ENCODE data around the gene TUBB4A.

The TUBB4A gene

GRCh38 chr19:6473647-6474046 is 28.5 kb downstream of the TUBB4A start:
- no peak for ATAC-seq
- TF ChIP-seq, protein P1, sequence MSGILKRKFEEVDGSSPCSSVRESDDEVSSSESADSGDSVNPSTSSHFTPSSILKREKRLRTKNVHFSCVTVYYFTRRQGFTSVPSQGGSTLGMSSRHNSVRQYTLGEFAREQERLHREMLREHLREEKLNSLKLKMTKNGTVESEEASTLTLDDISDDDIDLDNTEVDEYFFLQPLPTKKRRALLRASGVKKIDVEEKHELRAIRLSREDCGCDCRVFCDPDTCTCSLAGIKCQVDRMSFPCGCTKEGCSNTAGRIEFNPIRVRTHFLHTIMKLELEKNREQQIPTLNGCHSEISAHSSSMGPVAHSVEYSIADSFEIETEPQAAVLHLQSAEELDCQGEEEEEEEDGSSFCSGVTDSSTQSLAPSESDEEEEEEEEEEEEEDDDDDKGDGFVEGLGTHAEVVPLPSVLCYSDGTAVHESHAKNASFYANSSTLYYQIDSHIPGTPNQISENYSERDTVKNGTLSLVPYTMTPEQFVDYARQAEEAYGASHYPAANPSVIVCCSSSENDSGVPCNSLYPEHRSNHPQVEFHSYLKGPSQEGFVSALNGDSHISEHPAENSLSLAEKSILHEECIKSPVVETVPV (CRISPR knock-in tag; IDR thresholded peaks at IDR 0.05) = no peak
- TF ChIP-seq CSDC2 (CRISPR knock-in tag; IDR thresholded peaks at IDR 0.05) (no peak), ZNF565 (CRISPR knock-in tag; conservative IDR thresholded peaks at IDR 0.05; ENCODE audit: low read depth) (no peak), ESRRG (CRISPR knock-in tag; IDR thresholded peaks at IDR 0.05) (no peak), GLIS3 (CRISPR knock-in tag; IDR thresholded peaks at IDR 0.05) (no peak), ZFP3 (CRISPR knock-in tag; IDR thresholded peaks at IDR 0.05) (no peak)

GRCh38 chr19:6472713-6473112 is 29.4 kb downstream of the TUBB4A start:
- no peak for TF ChIP-seq ESRRG (CRISPR knock-in tag; IDR thresholded peaks at IDR 0.05)
- no peak for TF ChIP-seq ZC3H10 (CRISPR knock-in tag; IDR thresholded peaks at IDR 0.05)
- TF ChIP-seq OSR1 (CRISPR knock-in tag; IDR thresholded peaks at IDR 0.05) = no peak
- no peak for TF ChIP-seq CSDC2 (CRISPR knock-in tag; IDR thresholded peaks at IDR 0.05)
- TF ChIP-seq SNAI2 (CRISPR knock-in tag; IDR thresholded peaks at IDR 0.05) = no peak
- TF ChIP-seq ISL1 (CRISPR knock-in tag; IDR thresholded peaks at IDR 0.05) = no peak
- TF ChIP-seq ZNF70 (CRISPR knock-in tag; IDR thresholded peaks at IDR 0.05) = no peak
- no peak for TF ChIP-seq ZNF8 (CRISPR knock-in tag; IDR thresholded peaks at IDR 0.05)
- TF ChIP-seq ARNTL (CRISPR knock-in tag; IDR thresholded peaks at IDR 0.05; ENCODE audit: borderline replicate concordance, low read depth) = no peak
- no peak for TF ChIP-seq TOX (CRISPR knock-in tag; IDR thresholded peaks at IDR 0.05; ENCODE audit: borderline replicate concordance)
- no peak for TF ChIP-seq ZFP30 (CRISPR knock-in tag; IDR thresholded peaks at IDR 0.05)
- no peak for TF ChIP-seq RARB (CRISPR knock-in tag; IDR thresholded peaks at IDR 0.05)
- ATAC-seq = no peak

- TF ChIP-seq PATZ1 (CRISPR knock-in tag; IDR thresholded peaks at IDR 0.05; ENCODE audit: borderline replicate concordance) = no peak
- no peak for ATAC-seq
These were observed 31.0 kb downstream of the TUBB4A start for GRCh38 chr19:6471076-6471475.

GRCh38 chr19:6470173-6470572 is 31.9 kb downstream of the TUBB4A start:
- no peak for ATAC-seq
- TF ChIP-seq ISL1 (CRISPR knock-in tag; IDR thresholded peaks at IDR 0.05) (no peak), CSDC2 (CRISPR knock-in tag; IDR thresholded peaks at IDR 0.05) (no peak), GLIS3 (CRISPR knock-in tag; IDR thresholded peaks at IDR 0.05) (no peak), RARB (CRISPR knock-in tag; IDR thresholded peaks at IDR 0.05) (no peak), ZFP30 (CRISPR knock-in tag; IDR thresholded peaks at IDR 0.05) (no peak), CREB5 (CRISPR knock-in tag; IDR thresholded peaks at IDR 0.05; ENCODE audit: low read depth) (no peak), ZFP3 (CRISPR knock-in tag; IDR thresholded peaks at IDR 0.05) (no peak), ESRRG (CRISPR knock-in tag; IDR thresholded peaks at IDR 0.05) (no peak), PATZ1 (CRISPR knock-in tag; IDR thresholded peaks at IDR 0.05; ENCODE audit: borderline replicate concordance) (no peak), ZC3H10 (CRISPR knock-in tag; IDR thresholded peaks at IDR 0.05) (no peak), ZNF8 (CRISPR knock-in tag; IDR thresholded peaks at IDR 0.05) (no peak), TOX (CRISPR knock-in tag; IDR thresholded peaks at IDR 0.05; ENCODE audit: borderline replicate concordance) (no peak)
- TF ChIP-seq, protein P1 (CRISPR knock-in tag; IDR thresholded peaks at IDR 0.05) = no peak
- TF ChIP-seq, protein P2, sequence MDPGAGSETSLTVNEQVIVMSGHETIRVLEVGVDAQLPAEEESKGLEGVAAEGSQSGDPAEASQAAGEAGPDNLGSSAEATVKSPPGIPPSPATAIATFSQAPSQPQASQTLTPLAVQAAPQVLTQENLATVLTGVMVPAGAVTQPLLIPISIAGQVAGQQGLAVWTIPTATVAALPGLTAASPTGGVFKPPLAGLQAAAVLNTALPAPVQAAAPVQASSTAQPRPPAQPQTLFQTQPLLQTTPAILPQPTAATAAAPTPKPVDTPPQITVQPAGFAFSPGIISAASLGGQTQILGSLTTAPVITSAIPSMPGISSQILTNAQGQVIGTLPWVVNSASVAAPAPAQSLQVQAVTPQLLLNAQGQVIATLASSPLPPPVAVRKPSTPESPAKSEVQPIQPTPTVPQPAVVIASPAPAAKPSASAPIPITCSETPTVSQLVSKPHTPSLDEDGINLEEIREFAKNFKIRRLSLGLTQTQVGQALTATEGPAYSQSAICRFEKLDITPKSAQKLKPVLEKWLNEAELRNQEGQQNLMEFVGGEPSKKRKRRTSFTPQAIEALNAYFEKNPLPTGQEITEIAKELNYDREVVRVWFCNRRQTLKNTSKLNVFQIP (CRISPR knock-in tag; IDR thresholded peaks at IDR 0.05; ENCODE audit: borderline replicate concordance, low read depth) = no peak

All from SK-N-SH treated with all-trans-retinoic acid at 6 μM for 48 hours (cell line).